HepG2 (cell line): ENCODE measurements around the gene SLC25A22. TPM values are rescaled to one million over a fixed set of nuclear protein-coding genes. Genes with fewer than 3 reads are reported as not detected.

Experiments used
- CREM ChIP-seq, 2 experiments: sonication (generic) in 1 of 2; formaldehyde crosslinking in 1 of 2; IDR thresholded peaks; 2 replicates each; pipeline versions ENCODE4 v1.4.0 to v1.6.1; 2016 to 2020; ENCODE audit warnings: antibody characterized with exemption in 1 of 2, mild to moderate bottlenecking in 1 of 2, missing genetic modification reagents in 1 of 2
- LCORL ChIP-seq, 2 experiments: fragments of 450-650 bp in 1 of 2; sonication (generic) in 1 of 2; formaldehyde crosslinking in 1 of 2; IDR thresholded peaks; 2 replicates each; pipeline versions ENCODE4 v1.5.0 to v1.6.1; 2017 to 2020; ENCODE audit warnings: antibody characterized with exemption in 1 of 2, missing genetic modification reagents in 1 of 2
- PHF21A ChIP-seq: sonication (generic); formaldehyde crosslinking; IDR thresholded peaks from 2 replicates; pipeline ENCODE4 v1.5.0; 2020; ENCODE audit warnings: mild to moderate bottlenecking, missing genetic modification reagents
- SP140L ChIP-seq: sonication (generic); formaldehyde crosslinking; IDR thresholded peaks from 2 replicates; pipeline ENCODE4 v1.4.0; 2020; ENCODE audit warnings: missing genetic modification reagents, borderline replicate concordance
- YEATS4 ChIP-seq: sonication (generic); formaldehyde crosslinking; IDR thresholded peaks from 2 replicates; pipeline ENCODE4 v1.4.0; 2020; ENCODE audit warnings: missing genetic modification reagents, borderline replicate concordance
- ZFP36L1 ChIP-seq: sonication (generic); formaldehyde crosslinking; IDR thresholded peaks from 2 replicates; pipeline ENCODE4 v1.8.0; 2022; ENCODE audit warnings: mild to moderate bottlenecking, missing genetic modification reagents, moderate library complexity
- ZFP36L2 ChIP-seq: sonication (generic); formaldehyde crosslinking; IDR thresholded peaks from 2 replicates; pipeline ENCODE4 v1.4.0; 2020; ENCODE audit warnings: missing genetic modification reagents
- ZNF20 ChIP-seq: sonication (generic); formaldehyde crosslinking; IDR thresholded peaks from 2 replicates; pipeline ENCODE4 v1.4.0; 2020; ENCODE audit warnings: mild to moderate bottlenecking, moderate library complexity, missing genetic modification reagents
- ZNF510 ChIP-seq: sonication (generic); formaldehyde crosslinking; IDR thresholded peaks from 2 replicates; pipeline ENCODE4 v1.4.0; 2020; ENCODE audit warnings: low read depth, mild to moderate bottlenecking, missing genetic modification reagents
- ZNF850 ChIP-seq: sonication (generic); formaldehyde crosslinking; conservative IDR thresholded peaks from 2 replicates; pipeline ENCODE4 v1.9.0; 2021; ENCODE audit warnings: mild to moderate bottlenecking, missing genetic modification reagents
- polyA plus RNA-seq, 8 experiments: library from polyadenylated mRNA; depleted of rRNA in 3 of 8; stranded (reverse) in 7 of 8; unstranded in 1 of 8; fragments of >200 nt; fragmentation: Illumina TruSeq in 4 of 8; extraction: Trizol in 4 of 8; gene quantifications; 2 replicates each; pipeline versions ENCODE4 v1.2.1 to v1.2.3, GENCODE V29; 2011 to 2016; ENCODE audit warnings: low read depth in 4 of 8, missing spikeins in 1 of 8, mixed read lengths in 1 of 8; ENCODE audit not compliant: insufficient read depth in 1 of 8
- total RNA-seq, 5 experiments: library from RNA; depleted of rRNA; stranded (reverse); fragments of >200 nt; fragmentation: Illumina TruSeq; extraction: Trizol; gene quantifications; 2 replicates each; pipeline ENCODE4 v1.2.3, GENCODE V29; 2016; ENCODE audit warnings: low read depth in 1 of 5
- TF ChIP-seq, protein P1 (sequence below): sonication (generic); formaldehyde crosslinking; IDR thresholded peaks from 2 replicates; pipeline ENCODE4; 2020; ENCODE audit warnings: missing genetic modification reagents, mild to moderate bottlenecking, borderline replicate concordance
- TF ChIP-seq, protein P2 (sequence below): sonication (generic); formaldehyde crosslinking; IDR thresholded peaks from 2 replicates; pipeline ENCODE4 v1.5.1; 2020; ENCODE audit warnings: mild to moderate bottlenecking, missing genetic modification reagents
- TF ChIP-seq, protein P3 (sequence below): sonication (generic); formaldehyde crosslinking; IDR thresholded peaks from 2 replicates; pipeline ENCODE4 v1.8.1; 2022; ENCODE audit warnings: low read depth, mild to moderate bottlenecking, missing genetic modification reagents
- TF ChIP-seq, protein P4 (sequence below): sonication (generic); formaldehyde crosslinking; IDR thresholded peaks from 2 replicates; pipeline ENCODE4 v1.8.0; 2022; ENCODE audit warnings: mild to moderate bottlenecking, missing genetic modification reagents
- TF ChIP-seq, protein P5 (sequence below): sonication (generic); formaldehyde crosslinking; IDR thresholded peaks from 2 replicates; pipeline ENCODE4 v1.8.1; 2023; ENCODE audit warnings: mild to moderate bottlenecking, missing genetic modification reagents

SLC25A22 gene
- total and polyA plus RNA-seq, 2 of the 13 experiments (the other 11 are each of a cell fraction or from before 2014, with no cell fraction given): 12.4 to 19.2 TPM

DNA sequence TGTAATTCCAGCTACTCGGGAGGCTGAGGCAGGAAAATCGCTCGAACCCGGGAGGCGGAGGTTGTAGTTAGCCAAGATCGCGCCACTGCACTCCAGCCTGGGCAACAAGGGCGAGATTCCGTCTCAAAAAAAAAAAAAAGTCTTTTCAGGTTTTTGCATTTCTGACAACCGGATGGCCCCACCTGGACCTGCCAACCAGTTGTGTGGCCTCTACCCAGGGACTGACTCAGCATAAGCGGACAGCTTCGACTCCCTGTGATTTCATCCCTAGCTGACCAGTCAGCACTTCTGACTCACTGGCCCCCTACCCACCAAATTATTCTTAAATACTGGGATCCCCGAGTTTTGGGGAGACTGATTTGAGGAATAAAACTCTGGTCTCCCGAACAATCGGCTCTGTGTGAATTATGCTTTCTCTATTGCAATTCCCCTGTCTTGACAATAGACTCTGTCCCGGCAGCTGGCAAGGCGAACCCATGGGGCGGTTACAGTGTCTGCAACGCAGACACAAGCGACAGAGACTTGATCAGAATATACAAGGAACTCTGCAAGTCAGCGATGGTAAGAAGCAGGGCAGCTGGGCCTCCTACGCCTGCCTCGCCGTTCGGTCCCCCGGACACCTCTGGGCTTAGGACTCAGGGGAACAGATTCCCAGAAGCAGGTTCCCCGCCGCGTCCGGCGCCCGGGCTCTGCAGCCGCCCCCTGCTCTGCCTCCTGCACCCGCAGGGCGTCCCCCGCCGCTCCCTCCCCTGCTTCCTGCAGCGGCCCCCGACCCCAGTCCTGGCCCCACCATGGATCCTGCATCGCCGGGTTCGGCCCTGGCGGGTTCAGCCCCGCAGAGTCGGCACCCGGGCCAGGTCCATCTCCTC is 51.6 kb downstream of the SLC25A22 start (continued):
- TF ChIP-seq, protein P1, sequence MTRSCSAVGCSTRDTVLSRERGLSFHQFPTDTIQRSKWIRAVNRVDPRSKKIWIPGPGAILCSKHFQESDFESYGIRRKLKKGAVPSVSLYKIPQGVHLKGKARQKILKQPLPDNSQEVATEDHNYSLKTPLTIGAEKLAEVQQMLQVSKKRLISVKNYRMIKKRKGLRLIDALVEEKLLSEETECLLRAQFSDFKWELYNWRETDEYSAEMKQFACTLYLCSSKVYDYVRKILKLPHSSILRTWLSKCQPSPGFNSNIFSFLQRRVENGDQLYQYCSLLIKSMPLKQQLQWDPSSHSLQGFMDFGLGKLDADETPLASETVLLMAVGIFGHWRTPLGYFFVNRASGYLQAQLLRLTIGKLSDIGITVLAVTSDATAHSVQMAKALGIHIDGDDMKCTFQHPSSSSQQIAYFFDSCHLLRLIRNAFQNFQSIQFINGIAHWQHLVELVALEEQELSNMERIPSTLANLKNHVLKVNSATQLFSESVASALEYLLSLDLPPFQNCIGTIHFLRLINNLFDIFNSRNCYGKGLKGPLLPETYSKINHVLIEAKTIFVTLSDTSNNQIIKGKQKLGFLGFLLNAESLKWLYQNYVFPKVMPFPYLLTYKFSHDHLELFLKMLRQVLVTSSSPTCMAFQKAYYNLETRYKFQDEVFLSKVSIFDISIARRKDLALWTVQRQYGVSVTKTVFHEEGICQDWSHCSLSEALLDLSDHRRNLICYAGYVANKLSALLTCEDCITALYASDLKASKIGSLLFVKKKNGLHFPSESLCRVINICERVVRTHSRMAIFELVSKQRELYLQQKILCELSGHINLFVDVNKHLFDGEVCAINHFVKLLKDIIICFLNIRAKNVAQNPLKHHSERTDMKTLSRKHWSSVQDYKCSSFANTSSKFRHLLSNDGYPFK (CRISPR knock-in tag): no peak
- TF ChIP-seq, protein P2, sequence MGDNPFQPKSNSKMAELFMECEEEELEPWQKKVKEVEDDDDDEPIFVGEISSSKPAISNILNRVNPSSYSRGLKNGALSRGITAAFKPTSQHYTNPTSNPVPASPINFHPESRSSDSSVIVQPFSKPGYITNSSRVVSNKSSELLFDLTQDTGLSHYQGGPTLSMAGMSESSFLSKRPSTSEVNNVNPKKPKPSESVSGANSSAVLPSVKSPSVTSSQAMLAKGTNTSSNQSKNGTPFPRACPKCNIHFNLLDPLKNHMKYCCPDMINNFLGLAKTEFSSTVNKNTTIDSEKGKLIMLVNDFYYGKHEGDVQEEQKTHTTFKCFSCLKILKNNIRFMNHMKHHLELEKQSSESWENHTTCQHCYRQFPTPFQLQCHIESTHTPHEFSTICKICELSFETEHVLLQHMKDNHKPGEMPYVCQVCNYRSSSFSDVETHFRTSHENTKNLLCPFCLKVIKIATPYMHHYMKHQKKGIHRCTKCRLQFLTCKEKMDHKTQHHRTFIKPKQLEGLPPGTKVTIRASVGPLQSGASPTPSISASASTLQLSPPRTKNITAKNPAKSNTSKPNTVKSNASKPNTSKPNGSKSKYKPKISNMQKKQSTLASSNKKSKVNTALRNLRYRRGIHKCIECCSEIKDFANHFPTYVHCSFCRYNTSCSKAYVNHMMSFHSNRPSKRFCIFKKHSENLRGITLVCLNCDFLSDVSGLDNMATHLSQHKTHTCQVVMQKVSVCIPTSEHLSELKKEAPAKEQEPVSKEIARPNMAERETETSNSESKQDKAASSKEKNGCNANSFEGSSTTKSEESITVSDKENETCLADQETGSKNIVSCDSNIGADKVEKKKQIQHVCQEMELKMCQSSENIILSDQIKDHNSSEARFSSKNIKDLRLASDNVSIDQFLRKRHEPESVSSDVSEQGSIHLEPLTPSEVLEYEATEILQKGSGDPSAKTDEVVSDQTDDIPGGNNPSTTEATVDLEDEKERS (CRISPR knock-in tag): no peak
- TF ChIP-seq PHF21A (CRISPR knock-in tag) (no peak; the same call in 1 of the 2 replicates), ZNF20 (CRISPR knock-in tag) (no peak), ZNF510 (0 out of 2 replicates have a peak, but pooled peaks have one; percentile 66), LCORL (IDR thresholded peaks at IDR 0.05) (no peak), LCORL (CRISPR knock-in tag; IDR thresholded peaks at IDR 0.05) (no peak), ZFP36L2 (CRISPR knock-in tag) (no peak), ZNF850 (CRISPR knock-in tag) (no peak), YEATS4 (CRISPR knock-in tag) (peak; percentile 66; the same call in 1 of the 2 replicates), SP140L (no peak), ZFP36L1 (0 out of 2 replicates have a peak, but pooled peaks have one; percentile 36), CREM (IDR thresholded peaks at IDR 0.05) (no peak), CREM (CRISPR knock-in tag; IDR thresholded peaks at IDR 0.05) (no peak)
- TF ChIP-seq, protein P3, sequence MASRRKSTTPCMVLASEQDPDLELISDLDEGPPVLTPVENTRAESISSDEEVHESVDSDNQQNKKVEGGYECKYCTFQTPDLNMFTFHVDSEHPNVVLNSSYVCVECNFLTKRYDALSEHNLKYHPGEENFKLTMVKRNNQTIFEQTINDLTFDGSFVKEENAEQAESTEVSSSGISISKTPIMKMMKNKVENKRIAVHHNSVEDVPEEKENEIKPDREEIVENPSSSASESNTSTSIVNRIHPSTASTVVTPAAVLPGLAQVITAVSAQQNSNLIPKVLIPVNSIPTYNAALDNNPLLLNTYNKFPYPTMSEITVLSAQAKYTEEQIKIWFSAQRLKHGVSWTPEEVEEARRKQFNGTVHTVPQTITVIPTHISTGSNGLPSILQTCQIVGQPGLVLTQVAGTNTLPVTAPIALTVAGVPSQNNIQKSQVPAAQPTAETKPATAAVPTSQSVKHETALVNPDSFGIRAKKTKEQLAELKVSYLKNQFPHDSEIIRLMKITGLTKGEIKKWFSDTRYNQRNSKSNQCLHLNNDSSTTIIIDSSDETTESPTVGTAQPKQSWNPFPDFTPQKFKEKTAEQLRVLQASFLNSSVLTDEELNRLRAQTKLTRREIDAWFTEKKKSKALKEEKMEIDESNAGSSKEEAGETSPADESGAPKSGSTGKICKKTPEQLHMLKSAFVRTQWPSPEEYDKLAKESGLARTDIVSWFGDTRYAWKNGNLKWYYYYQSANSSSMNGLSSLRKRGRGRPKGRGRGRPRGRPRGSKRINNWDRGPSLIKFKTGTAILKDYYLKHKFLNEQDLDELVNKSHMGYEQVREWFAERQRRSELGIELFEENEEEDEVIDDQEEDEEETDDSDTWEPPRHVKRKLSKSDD (CRISPR knock-in tag): no peak
- TF ChIP-seq, protein P4, sequence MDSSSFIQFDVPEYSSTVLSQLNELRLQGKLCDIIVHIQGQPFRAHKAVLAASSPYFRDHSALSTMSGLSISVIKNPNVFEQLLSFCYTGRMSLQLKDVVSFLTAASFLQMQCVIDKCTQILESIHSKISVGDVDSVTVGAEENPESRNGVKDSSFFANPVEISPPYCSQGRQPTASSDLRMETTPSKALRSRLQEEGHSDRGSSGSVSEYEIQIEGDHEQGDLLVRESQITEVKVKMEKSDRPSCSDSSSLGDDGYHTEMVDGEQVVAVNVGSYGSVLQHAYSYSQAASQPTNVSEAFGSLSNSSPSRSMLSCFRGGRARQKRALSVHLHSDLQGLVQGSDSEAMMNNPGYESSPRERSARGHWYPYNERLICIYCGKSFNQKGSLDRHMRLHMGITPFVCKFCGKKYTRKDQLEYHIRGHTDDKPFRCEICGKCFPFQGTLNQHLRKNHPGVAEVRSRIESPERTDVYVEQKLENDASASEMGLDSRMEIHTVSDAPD (CRISPR knock-in tag): no peak
- TF ChIP-seq, protein P5, sequence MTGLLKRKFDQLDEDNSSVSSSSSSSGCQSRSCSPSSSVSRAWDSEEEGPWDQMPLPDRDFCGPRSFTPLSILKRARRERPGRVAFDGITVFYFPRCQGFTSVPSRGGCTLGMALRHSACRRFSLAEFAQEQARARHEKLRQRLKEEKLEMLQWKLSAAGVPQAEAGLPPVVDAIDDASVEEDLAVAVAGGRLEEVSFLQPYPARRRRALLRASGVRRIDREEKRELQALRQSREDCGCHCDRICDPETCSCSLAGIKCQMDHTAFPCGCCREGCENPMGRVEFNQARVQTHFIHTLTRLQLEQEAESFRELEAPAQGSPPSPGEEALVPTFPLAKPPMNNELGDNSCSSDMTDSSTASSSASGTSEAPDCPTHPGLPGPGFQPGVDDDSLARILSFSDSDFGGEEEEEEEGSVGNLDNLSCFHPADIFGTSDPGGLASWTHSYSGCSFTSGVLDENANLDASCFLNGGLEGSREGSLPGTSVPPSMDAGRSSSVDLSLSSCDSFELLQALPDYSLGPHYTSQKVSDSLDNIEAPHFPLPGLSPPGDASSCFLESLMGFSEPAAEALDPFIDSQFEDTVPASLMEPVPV (CRISPR knock-in tag): no peak
